A549 (cell line): ENCODE data around the gene CTLA4. TPM values are rescaled to one million over a fixed set of nuclear protein-coding genes. Genes with fewer than 3 reads are reported as not detected.

ENCODE experiments used
- ATAC-seq, 2 experiments: fragments of 200-7000 bp in 1 of 2; fragments of >200 bp in 1 of 2; cut with Nextera tagmentation in 1 of 2; cut with Tn5 transposase in 1 of 2; 3 replicates each; pipeline versions ENCODE4 v1.8.0 to v1.9.1; 2018 to 2020; ENCODE audit warnings: mild to moderate bottlenecking in 1 of 2, moderate library complexity in 1 of 2
- CTCF ChIA-PET: fragments of 300-600 bp; sonication (Branson Sonifier 250); formaldehyde crosslinking; extraction: SDS; loops from one replicate; lab custom pipeline; 2021; ENCODE audit warnings: antibody characterized with exemption, inconsistent platforms; lab: Yijun Ruan, JAX
- POLR2A ChIA-PET: fragments of 350-600 bp; formaldehyde crosslinking; extraction: SDS; loops from one replicate; lab custom pipeline; 2021; ENCODE audit warnings: antibody characterized with exemption, inconsistent platforms; lab: Yijun Ruan, JAX
- DNase-seq, 2 experiments: peaks; one replicate each; pipeline versions ENCODE4 v3.0.0 to v3.0.0-alpha.2; 2011 to 2016; ENCODE audit warnings: low read depth in 1 of 2, low spot score in 1 of 2
- FAIRE-seq: peaks from 2 replicates; lab custom pipeline; 2011; peaks lifted over from hg19 to GRCh38; lab: Jason Lieb, UNC
- H3K27ac ChIP-seq, 2 experiments: fragments of >200 bp; sonication (Bioruptor Twin); formaldehyde crosslinking; 3 replicates each; pipeline ENCODE4 v1.5.1; 2016 to 2017
- H3K4me1 ChIP-seq: fragments of >200 bp; sonication (Bioruptor Twin); formaldehyde crosslinking; 3 replicates; pipeline ENCODE4 v1.6.1; 2016
- H3K4me2 ChIP-seq: fragments of >200 bp; sonication (Bioruptor Twin); formaldehyde crosslinking; 3 replicates; pipeline ENCODE4 v1.6.1; 2016
- H3K4me3 ChIP-seq: fragments of >200 bp; sonication (Bioruptor Twin); formaldehyde crosslinking; 3 replicates; pipeline ENCODE4 v1.5.1; 2016
- H3K9me3 ChIP-seq: fragments of >200 bp; sonication (Bioruptor Twin); formaldehyde crosslinking; 3 replicates; pipeline ENCODE4 v1.6.1; 2016
- BCL3 ChIP-seq: fragments of >200 bp; sonication (Bioruptor Twin); formaldehyde crosslinking; IDR thresholded peaks from 3 replicates; pipeline ENCODE4 v1.6.1; 2016
- CBX2 ChIP-seq: fragments of 200-600 bp; sonication (generic); IDR thresholded peaks from 2 replicates; pipeline ENCODE4 v1.6.1; 2016; ENCODE audit warnings: low read depth, mild to moderate bottlenecking, borderline replicate concordance
- CHD4 ChIP-seq: fragments of 200-600 bp; sonication (generic); IDR thresholded peaks from 2 replicates; pipeline ENCODE4 v1.6.1; 2016; ENCODE audit warnings: antibody characterized with exemption, mild to moderate bottlenecking, borderline replicate concordance
- EHF ChIP-seq: fragments of 250-450 bp; sonication (Bioruptor Pico); IDR thresholded peaks from 2 replicates; pipeline ENCODE4 v1.5.0; 2020; ENCODE audit warnings: mild to moderate bottlenecking
- EHMT2 ChIP-seq: fragments of 200-600 bp; sonication (generic); IDR thresholded peaks from 2 replicates; pipeline ENCODE4 v1.6.1; 2016; ENCODE audit warnings: antibody characterized with exemption, low read depth, mild to moderate bottlenecking, moderate library complexity
- FOSB ChIP-seq: fragments of 250-450 bp; sonication (Bioruptor Pico); IDR thresholded peaks from 2 replicates; pipeline ENCODE4 v1.5.0; 2020; ENCODE audit warnings: mild to moderate bottlenecking, moderate library complexity
- HEYL ChIP-seq: fragments of 250-450 bp; sonication (Bioruptor Pico); IDR thresholded peaks from 2 replicates; pipeline ENCODE4 v1.8.0; 2021; ENCODE audit warnings: mild to moderate bottlenecking, moderate library complexity
- HMGXB4 ChIP-seq: fragments of 250-450 bp; sonication (Bioruptor Pico); IDR thresholded peaks from 2 replicates; pipeline ENCODE4 v1.5.0; 2021; ENCODE audit warnings: mild to moderate bottlenecking, moderate library complexity, borderline replicate concordance
- JUN ChIP-seq, 2 experiments: fragments of >200 bp; sonication (Bioruptor Twin); formaldehyde crosslinking; IDR thresholded peaks; 2 replicates in 1 of 2; 3 replicates in 1 of 2; pipeline ENCODE4 v1.6.1; 2016 to 2017
- MAFK ChIP-seq: fragments of 450-650 bp; IDR thresholded peaks from 2 replicates; pipeline ENCODE4 v1.6.1; 2014; ENCODE audit not compliant: partially characterized antibody
- NFE2L2 ChIP-seq: fragments of 150-350 bp; conservative IDR thresholded peaks from 2 replicates; pipeline ENCODE4 v1.6.1; 2014; ENCODE audit warnings: low read length
- PHF8 ChIP-seq: fragments of 200-600 bp; sonication (generic); IDR thresholded peaks from 2 replicates; pipeline ENCODE4 v1.6.1; 2016; ENCODE audit warnings: low read depth, mild to moderate bottlenecking, antibody characterized with exemption, moderate library complexity, borderline replicate concordance
- RARB ChIP-seq: fragments of 250-450 bp; sonication (Bioruptor Pico); IDR thresholded peaks from 2 replicates; pipeline ENCODE4 v1.8.0; 2021; ENCODE audit warnings: mild to moderate bottlenecking, moderate library complexity
- RFX5 ChIP-seq: fragments of 450-650 bp; IDR thresholded peaks from 2 replicates; pipeline ENCODE4 v1.7.1; 2014; ENCODE audit warnings: antibody characterized with exemption, mild to moderate bottlenecking, moderate library complexity
- TFCP2L1 ChIP-seq: fragments of 250-450 bp; sonication (Bioruptor Pico); IDR thresholded peaks from 2 replicates; pipeline ENCODE4 v1.5.0; 2021; ENCODE audit warnings: mild to moderate bottlenecking
- ZNF302 ChIP-seq: fragments of 250-450 bp; sonication (Bioruptor Pico); IDR thresholded peaks from 2 replicates; pipeline ENCODE4 v1.9.0; 2021; ENCODE audit warnings: inconsistent platforms, mild to moderate bottlenecking, moderate library complexity
- WGBS: methylation state at CpG from one replicate; pipeline ENCODE4 v1.1.6; 2017; ENCODE audit errors: missing lambda C conversion rate; 5-methylcytosine and 5-hydroxymethylcytosine counted together
- polyA plus RNA-seq, 4 experiments: library from polyadenylated mRNA; depleted of rRNA in 3 of 4; stranded (reverse); fragments of >200 nt; fragmentation: RNase III in 1 of 4; extraction: RNeasy Plus Mini Kit Qiagen cat#74134 plus additional on column Dnase treatment in 1 of 4; gene quantifications; 2 replicates in 3 of 4; 3 replicates in 1 of 4; pipeline ENCODE4 v1.2.3, GENCODE V29; 2011 to 2017
- TF ChIP-seq, protein P1 (sequence below): fragments of 200-600 bp; sonication (generic); IDR thresholded peaks from 2 replicates; pipeline ENCODE4 v1.6.1; 2016; ENCODE audit warnings: antibody characterized with exemption, mild to moderate bottlenecking, moderate library complexity
- TF ChIP-seq, protein P2 (sequence below): fragments of >200 bp; sonication (Bioruptor Twin); formaldehyde crosslinking; IDR thresholded peaks from 3 replicates; pipeline ENCODE4 v1.5.1; 2016

Gene CTLA4
- polyA plus RNA-seq, 2 of the 4 experiments (the other 2 are of a cell fraction), result not detected

GRCh38 chr2:203869223-203870042 lies 1.9 kb downstream of the CTLA4 start:
- DNase-seq (no peak), FAIRE-seq (no peak), ATAC-seq (no peak)
- no peak overlapping the region for H3K27ac ChIP-seq
- WGBS, result 25% methylated on average over 6 of the region's 6 CpGs
- H3K4me3 ChIP-seq, result no peak overlapping the region
- no peaks in the 10 kb centered on the region for H3K9me3 ChIP-seq
- no peaks in the 10 kb centered on the region for H3K4me1 ChIP-seq
- POLR2A ChIA-PET, result no interaction called here
- CTCF ChIA-PET, result interaction anchor here (1.1 to 1.5 kb wide), 3 partner anchors 10 to 55 kb away, joined by 3 to 5 read pairs (median 3); no protein-coding TSS in a partner anchor
- no peak for TF ChIP-seq JUN (IDR thresholded peaks at IDR 0.05)
- TF ChIP-seq, all 56 proteins: peak for 0
- no peak overlapping the region for H3K4me2 ChIP-seq

DNA sequence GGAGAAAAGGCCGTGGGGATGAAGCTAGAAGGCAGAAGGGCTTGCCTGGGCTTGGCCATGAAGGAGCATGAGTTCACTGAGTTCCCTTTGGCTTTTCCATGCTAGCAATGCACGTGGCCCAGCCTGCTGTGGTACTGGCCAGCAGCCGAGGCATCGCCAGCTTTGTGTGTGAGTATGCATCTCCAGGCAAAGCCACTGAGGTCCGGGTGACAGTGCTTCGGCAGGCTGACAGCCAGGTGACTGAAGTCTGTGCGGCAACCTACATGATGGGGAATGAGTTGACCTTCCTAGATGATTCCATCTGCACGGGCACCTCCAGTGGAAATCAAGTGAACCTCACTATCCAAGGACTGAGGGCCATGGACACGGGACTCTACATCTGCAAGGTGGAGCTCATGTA lies 2.9 kb downstream of the CTLA4 start:
- no peak for FAIRE-seq
- CTCF ChIA-PET, result interaction anchor here (1.1 to 1.2 kb wide), 2 partner anchors 17 to 56 kb away, joined by 3 read pairs; no protein-coding TSS in a partner anchor
- ATAC-seq, result no peak
- H3K9me3 ChIP-seq, result no peaks in the 10 kb centered on the region
- POLR2A ChIA-PET, result no interaction called here
- H3K4me1 ChIP-seq, result no peaks in the 10 kb centered on the region
- H3K27ac ChIP-seq, result no peak overlapping the region
- DNase-seq, result no peak
- 8% methylated on average over 9 of the region's 9 CpGs for WGBS
- no peak for TF ChIP-seq ZNF302 (CRISPR knock-in tag)
- no peak for TF ChIP-seq NFE2L2
- no peak for TF ChIP-seq RARB (CRISPR knock-in tag)
- TF ChIP-seq, protein P1, sequence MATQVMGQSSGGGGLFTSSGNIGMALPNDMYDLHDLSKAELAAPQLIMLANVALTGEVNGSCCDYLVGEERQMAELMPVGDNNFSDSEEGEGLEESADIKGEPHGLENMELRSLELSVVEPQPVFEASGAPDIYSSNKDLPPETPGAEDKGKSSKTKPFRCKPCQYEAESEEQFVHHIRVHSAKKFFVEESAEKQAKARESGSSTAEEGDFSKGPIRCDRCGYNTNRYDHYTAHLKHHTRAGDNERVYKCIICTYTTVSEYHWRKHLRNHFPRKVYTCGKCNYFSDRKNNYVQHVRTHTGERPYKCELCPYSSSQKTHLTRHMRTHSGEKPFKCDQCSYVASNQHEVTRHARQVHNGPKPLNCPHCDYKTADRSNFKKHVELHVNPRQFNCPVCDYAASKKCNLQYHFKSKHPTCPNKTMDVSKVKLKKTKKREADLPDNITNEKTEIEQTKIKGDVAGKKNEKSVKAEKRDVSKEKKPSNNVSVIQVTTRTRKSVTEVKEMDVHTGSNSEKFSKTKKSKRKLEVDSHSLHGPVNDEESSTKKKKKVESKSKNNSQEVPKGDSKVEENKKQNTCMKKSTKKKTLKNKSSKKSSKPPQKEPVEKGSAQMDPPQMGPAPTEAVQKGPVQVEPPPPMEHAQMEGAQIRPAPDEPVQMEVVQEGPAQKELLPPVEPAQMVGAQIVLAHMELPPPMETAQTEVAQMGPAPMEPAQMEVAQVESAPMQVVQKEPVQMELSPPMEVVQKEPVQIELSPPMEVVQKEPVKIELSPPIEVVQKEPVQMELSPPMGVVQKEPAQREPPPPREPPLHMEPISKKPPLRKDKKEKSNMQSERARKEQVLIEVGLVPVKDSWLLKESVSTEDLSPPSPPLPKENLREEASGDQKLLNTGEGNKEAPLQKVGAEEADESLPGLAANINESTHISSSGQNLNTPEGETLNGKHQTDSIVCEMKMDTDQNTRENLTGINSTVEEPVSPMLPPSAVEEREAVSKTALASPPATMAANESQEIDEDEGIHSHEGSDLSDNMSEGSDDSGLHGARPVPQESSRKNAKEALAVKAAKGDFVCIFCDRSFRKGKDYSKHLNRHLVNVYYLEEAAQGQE, result no peak
- TF ChIP-seq HMGXB4 (CRISPR knock-in tag), result no peak
- TF ChIP-seq RFX5, result no peak
- TF ChIP-seq CBX2, result no peak
- no peak for TF ChIP-seq MAFK
- TF ChIP-seq HEYL, result no peak
- TF ChIP-seq CHD4, result no peak
- TF ChIP-seq PHF8, result no peak
- no peak for TF ChIP-seq EHMT2
- no peak for TF ChIP-seq EHF (CRISPR knock-in tag)
- TF ChIP-seq TFCP2L1 (CRISPR knock-in tag), result no peak
- TF ChIP-seq BCL3, result no peak
- TF ChIP-seq FOSB, result no peak
- TF ChIP-seq, protein P2, sequence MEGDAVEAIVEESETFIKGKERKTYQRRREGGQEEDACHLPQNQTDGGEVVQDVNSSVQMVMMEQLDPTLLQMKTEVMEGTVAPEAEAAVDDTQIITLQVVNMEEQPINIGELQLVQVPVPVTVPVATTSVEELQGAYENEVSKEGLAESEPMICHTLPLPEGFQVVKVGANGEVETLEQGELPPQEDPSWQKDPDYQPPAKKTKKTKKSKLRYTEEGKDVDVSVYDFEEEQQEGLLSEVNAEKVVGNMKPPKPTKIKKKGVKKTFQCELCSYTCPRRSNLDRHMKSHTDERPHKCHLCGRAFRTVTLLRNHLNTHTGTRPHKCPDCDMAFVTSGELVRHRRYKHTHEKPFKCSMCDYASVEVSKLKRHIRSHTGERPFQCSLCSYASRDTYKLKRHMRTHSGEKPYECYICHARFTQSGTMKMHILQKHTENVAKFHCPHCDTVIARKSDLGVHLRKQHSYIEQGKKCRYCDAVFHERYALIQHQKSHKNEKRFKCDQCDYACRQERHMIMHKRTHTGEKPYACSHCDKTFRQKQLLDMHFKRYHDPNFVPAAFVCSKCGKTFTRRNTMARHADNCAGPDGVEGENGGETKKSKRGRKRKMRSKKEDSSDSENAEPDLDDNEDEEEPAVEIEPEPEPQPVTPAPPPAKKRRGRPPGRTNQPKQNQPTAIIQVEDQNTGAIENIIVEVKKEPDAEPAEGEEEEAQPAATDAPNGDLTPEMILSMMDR, result no peak
- no peak overlapping the region for H3K4me3 ChIP-seq
- H3K4me2 ChIP-seq, result no peak overlapping the region
